Mucosa of descending colon (tissue), 3 donors: ENCODE results near the gene LAMC1. TPM values are rescaled to one million over a fixed set of nuclear protein-coding genes. Genes with fewer than 3 reads are reported as not detected.
A peak's percentile ranks its signal among the peaks of the same experiment; 100 is the strongest.

Source experiments
- ATAC-seq: fragments of 200-7000 bp; cut with Tn5 transposase; one replicate; pipeline ENCODE4 v1.9.1; 2020; ENCODE audit warnings: mild to moderate bottlenecking, moderate library complexity
- DNase-seq, 3 donors: peaks; one replicate each; pipeline ENCODE4 v3.0.0-alpha.2; 2020
- H3K36me3 ChIP-seq: fragments of 200-600 bp; one replicate; pipeline ENCODE4 v1.8.0; 2021; ENCODE audit warnings: low read depth, mild to moderate bottlenecking
- H3K4me1 ChIP-seq: fragments of 200-600 bp; one replicate; pipeline ENCODE4 v1.8.0; 2021; ENCODE audit warnings: low read depth, mild to moderate bottlenecking
- H3K4me3 ChIP-seq: fragments of 200-600 bp; one replicate; pipeline ENCODE4 v1.8.0; 2021; ENCODE audit warnings: mild to moderate bottlenecking
- H3K9me3 ChIP-seq: fragments of 200-600 bp; one replicate; pipeline ENCODE4 v1.8.0; 2021; ENCODE audit warnings: mild to moderate bottlenecking
- intact Hi-C, 2 donors: fragments of 100-400 bp; cut with DNase I in 1 of 2; cut with micrococcal nuclease in 1 of 2; formaldehyde crosslinking; loops; one replicate each; pipeline versions ENCODE4 v1.11.0 to v1.11.1; 2022; cut with DNase I, micrococcal nuclease
- total RNA-seq, 3 donors: library from RNA; stranded (reverse); fragmentation: NEBNext Ultra II Directional in 2 of 3; extraction: Animal tissue kit (Norgen Biotek cat#: 25700) in 2 of 3; gene quantifications; one replicate each; pipeline versions ENCODE4 v1.2.1 to v1.2.4, GENCODE V29; 2021 to 2023
- TF ChIP-seq, protein P1 (sequence below): fragments of 200-600 bp; IDR thresholded peaks from one replicate; pipeline ENCODE4 v1.8.0; 2022; ENCODE audit warnings: antibody characterized with exemption, mild to moderate bottlenecking
- donor health status: DM: no; HTN: no; CAD: no; lungs with moderate emphysema.
- donor health status: DM: no; HTN: no; CAD: no.
- donor health status: DM: no; HTN: yes; CAD: no.

Gene LAMC1
- total RNA-seq, 3 donors from 2014 or later, result 22.5 to 137 (median 46.7) TPM

DNA sequence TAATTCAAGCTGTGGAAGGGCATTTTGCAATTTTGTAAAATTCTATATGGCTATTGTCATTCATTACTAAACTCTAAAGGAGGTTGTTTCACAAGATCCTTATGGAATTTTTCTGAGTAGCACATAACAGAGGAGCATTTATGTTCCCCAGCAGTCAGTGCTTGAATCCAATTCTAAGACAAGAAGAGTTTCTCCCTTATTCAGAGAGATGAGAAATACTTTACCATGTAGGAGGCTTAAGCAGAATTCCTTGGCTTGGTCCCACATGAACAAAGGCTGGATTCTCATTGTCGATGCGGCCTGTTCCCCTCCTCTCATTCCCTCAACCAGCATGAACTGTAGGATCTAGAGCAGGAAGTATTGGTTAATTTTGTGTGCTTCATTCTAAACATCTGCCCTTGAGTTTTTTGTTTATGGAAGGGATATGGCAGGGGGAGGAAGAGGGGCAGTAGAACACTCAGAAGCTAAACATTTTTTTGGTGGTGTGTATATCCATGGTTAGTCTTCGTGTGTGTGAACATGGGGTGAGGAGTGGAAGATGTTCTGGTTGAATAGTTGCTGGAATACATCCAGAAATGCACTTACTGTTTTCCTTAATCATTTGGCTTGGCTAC, 74.3 kb downstream of the LAMC1 start:
- DNase-seq (no peak), ATAC-seq (peak; percentile 16)
- TF ChIP-seq, protein P1, sequence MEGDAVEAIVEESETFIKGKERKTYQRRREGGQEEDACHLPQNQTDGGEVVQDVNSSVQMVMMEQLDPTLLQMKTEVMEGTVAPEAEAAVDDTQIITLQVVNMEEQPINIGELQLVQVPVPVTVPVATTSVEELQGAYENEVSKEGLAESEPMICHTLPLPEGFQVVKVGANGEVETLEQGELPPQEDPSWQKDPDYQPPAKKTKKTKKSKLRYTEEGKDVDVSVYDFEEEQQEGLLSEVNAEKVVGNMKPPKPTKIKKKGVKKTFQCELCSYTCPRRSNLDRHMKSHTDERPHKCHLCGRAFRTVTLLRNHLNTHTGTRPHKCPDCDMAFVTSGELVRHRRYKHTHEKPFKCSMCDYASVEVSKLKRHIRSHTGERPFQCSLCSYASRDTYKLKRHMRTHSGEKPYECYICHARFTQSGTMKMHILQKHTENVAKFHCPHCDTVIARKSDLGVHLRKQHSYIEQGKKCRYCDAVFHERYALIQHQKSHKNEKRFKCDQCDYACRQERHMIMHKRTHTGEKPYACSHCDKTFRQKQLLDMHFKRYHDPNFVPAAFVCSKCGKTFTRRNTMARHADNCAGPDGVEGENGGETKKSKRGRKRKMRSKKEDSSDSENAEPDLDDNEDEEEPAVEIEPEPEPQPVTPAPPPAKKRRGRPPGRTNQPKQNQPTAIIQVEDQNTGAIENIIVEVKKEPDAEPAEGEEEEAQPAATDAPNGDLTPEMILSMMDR, result no peak
- intact Hi-C loops, result no loop called here
- H3K4me3 ChIP-seq, result no peak overlapping the region
- no peaks in the 10 kb centered on the region for H3K36me3 ChIP-seq
- H3K4me1 ChIP-seq, result peaks cover 6% of the 10 kb centered on the region
- no peaks in the 10 kb centered on the region for H3K9me3 ChIP-seq

DNA sequence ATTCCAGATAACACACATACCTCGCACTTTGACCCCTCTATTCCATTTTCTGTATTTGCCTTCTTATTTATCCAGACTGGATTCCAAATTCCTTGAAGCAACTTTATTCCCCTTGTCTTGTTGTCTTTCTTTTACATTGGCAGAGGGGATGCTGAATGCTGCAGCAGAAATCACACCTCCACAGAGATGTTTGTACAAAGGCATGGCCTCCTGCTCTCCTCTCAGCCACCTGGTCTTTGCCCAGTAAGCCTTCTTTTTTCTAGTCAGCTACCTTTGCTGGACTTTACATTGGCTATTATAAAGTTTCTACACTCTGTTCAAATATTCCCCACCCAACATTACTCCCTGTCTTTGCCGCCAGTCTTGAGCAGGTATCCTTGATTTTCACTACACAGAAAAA, 75.1 kb downstream of the LAMC1 start:
- ATAC-seq (peak; percentile 37), DNase-seq (no peak)
- Histone ChIP-seq H3K4me3 (no peak overlapping the region), H3K36me3 (no peaks in the 10 kb centered on the region), H3K4me1 (peaks cover 6% of the 10 kb centered on the region), H3K9me3 (no peaks in the 10 kb centered on the region)
- intact Hi-C loops, result no loop called here
- TF ChIP-seq, protein P1, result no peak

DNA sequence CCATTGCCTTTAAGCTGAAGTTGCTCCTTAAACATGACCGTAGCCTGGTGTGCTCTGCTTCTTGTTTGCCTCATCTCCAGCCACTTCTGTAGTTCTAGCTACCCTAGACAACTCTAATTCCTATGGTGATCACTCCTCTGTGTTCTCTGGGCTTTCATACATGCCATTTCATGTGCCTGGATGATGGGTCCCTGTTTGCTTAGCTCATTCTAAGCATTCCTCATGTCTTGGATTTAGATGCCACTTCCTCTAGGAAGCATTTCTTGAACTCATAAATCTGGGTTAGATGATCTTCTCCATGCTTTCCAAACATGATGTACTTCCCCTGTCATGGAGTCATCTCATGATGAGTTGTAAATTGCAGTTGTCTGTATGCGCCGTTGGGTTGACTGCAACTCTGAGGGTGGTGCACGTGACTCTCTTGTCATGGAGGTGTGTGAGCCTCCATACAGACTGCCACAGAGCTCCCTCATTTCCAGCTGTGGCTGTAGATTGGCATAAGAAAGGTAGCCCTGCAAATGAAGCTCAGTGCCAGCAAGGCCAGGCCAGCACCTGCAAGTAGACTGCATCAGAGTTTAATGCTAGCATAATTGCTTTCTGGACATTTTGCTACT, 77.2 kb downstream of the LAMC1 start:
- ATAC-seq (no peak), DNase-seq (no peak)
- intact Hi-C loops, result no loop called here
- peaks cover 6% of the 10 kb centered on the region for H3K4me1 ChIP-seq
- H3K36me3 ChIP-seq, result no peaks in the 10 kb centered on the region
- no peaks in the 10 kb centered on the region for H3K9me3 ChIP-seq
- H3K4me3 ChIP-seq, result no peak overlapping the region
- TF ChIP-seq, protein P1, result no peak

DNA sequence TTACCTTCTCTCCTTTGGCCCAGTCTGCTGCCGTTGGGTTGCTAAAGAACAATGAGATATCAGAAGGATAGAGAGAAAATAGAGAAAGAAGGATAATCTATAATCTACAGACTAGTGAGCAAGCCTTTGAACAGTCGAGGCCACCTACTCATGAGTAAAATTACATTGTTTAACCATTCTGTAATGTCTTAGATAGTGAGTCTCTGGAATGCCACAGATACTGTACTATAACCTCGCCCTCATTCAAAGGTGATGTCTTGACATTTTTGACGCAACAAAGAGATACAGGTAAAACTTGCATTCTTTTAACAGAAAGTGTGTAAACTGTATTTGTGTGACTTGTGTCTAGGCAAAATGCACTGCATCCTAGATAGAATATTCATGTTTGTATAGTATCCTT, 77.9 kb downstream of the LAMC1 start:
- DNase-seq, result no peak
- H3K9me3 ChIP-seq, result no peaks in the 10 kb centered on the region

DNA sequence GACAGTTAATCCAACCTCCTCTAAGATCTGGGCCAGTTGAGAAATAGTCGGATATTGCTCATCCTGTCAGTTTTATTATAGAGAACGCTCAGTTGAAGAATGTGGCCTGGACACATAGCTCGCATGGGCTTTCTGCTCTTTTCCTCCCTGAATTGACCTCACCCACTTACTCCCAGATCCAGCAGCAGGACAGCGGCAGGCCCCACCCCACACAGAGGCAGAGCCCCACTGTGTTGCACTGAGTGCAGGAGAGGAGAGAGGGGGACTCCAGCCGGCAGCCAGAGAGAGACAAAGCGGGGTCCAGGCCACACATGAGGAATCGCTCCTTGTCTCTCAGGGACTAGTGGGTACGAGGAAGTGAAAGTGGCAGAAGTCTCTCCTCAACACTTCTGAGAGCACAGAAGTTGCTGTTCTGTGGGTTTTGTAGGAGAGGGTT, 78.6 kb downstream of the LAMC1 start:
- TF ChIP-seq, protein P1, result no peak
- no peak overlapping the region for H3K4me3 ChIP-seq
- peaks cover 6% of the 10 kb centered on the region for H3K4me1 ChIP-seq
- ATAC-seq, result peak; percentile 44
- no peaks in the 10 kb centered on the region for H3K36me3 ChIP-seq
- DNase-seq, result peak in 1 of 3 donors; percentile 26
- intact Hi-C loops, result no loop called here
- H3K9me3 ChIP-seq, result no peaks in the 10 kb centered on the region

More for the DNA sequence above, 77.9 kb downstream of the LAMC1 start:
- H3K4me3 ChIP-seq, result no peak overlapping the region
- ATAC-seq, result no peak
- peaks cover 6% of the 10 kb centered on the region for H3K4me1 ChIP-seq
- H3K36me3 ChIP-seq, result no peaks in the 10 kb centered on the region
- intact Hi-C loops, result no loop called here
- TF ChIP-seq, protein P1, result no peak
